ENCODE data around the gene ADAM15. TPM values are rescaled to one million over a fixed set of nuclear protein-coding genes. Genes with fewer than 3 reads are reported as not detected.

ADAM15 gene
- total RNA-seq, 2 experiments from 2014 or later = 29.7 to 29.8 TPM

Other genes with a start within 250 kb of the ADAM15 start
- not detected for gene KCNN3, start 181.0 kb upstream of the ADAM15 start, total RNA-seq
- gene PMVK, start 114.6 kb upstream of the ADAM15 start, total RNA-seq = 10 to 100 TPM; 40.9 to 43.8 TPM
- gene PBXIP1, start 95.2 kb upstream of the ADAM15 start, total RNA-seq = 10 to 100 TPM; 44.5 to 48.2 TPM
- 10 to 100 TPM; 40.2 to 43.9 TPM for gene PYGO2, start 89.5 kb upstream of the ADAM15 start, total RNA-seq
- 10 to 100 TPM; 69.6 to 72.4 TPM for gene SHC1, start 80.6 kb upstream of the ADAM15 start, total RNA-seq
- 100 to 1,000 TPM; 151 to 153 TPM for gene CKS1B, start 76.6 kb upstream of the ADAM15 start, total RNA-seq
- 10 to 100 TPM; 39.8 to 45.2 TPM for gene FLAD1, start 68.0 kb upstream of the ADAM15 start, total RNA-seq
- 1 to 10 TPM in 1 of 2 experiments, under 1 TPM in 1; 0.91 to 1.1 TPM for gene LENEP, start 57.7 kb upstream of the ADAM15 start, total RNA-seq
- 10 to 100 TPM; 35.5 to 42.5 TPM for gene ZBTB7B, start 48.5 kb upstream of the ADAM15 start, total RNA-seq
- gene DCST2, start 17.5 kb upstream of the ADAM15 start, total RNA-seq = under 1 TPM; 0.24 to 0.37 TPM
- gene DCST1, start 17.5 kb upstream of the ADAM15 start, total RNA-seq = not detected
- 1 to 10 TPM; 7.8 to 9.7 TPM for gene EFNA4, start 12.4 kb downstream of the ADAM15 start, total RNA-seq
- 1 to 10 TPM; 3.8 to 5.5 TPM for gene EFNA3, start 27.5 kb downstream of the ADAM15 start, total RNA-seq
- gene EFNA1, start 76.6 kb downstream of the ADAM15 start, total RNA-seq = not detected
- gene SLC50A1, start 84.5 kb downstream of the ADAM15 start, total RNA-seq = 10 to 100 TPM; 37.5 to 38.9 TPM
- gene DPM3, start 89.2 kb downstream of the ADAM15 start, total RNA-seq = 10 to 100 TPM; 53.2 to 57.7 TPM
- 100 to 1,000 TPM; 170 to 190 TPM for gene KRTCAP2, start 122.0 kb downstream of the ADAM15 start, total RNA-seq
- gene TRIM46, start 122.5 kb downstream of the ADAM15 start, total RNA-seq = 10 to 100 TPM; 14.6 TPM
- gene THBS3, start 156.6 kb downstream of the ADAM15 start, total RNA-seq = 10 to 100 TPM; 13.4 to 15.0 TPM
- gene MTX1, start 157.4 kb downstream of the ADAM15 start, total RNA-seq = 10 to 100 TPM; 43.0 to 46.3 TPM
- 10 to 100 TPM; 29.3 to 29.7 TPM for gene ENTREP3, start 204.2 kb downstream of the ADAM15 start, total RNA-seq
- gene SCAMP3, start 211.0 kb downstream of the ADAM15 start, total RNA-seq = 10 to 100 TPM; 77.9 to 84.2 TPM
- 100 to 1,000 TPM; 101 to 104 TPM for gene CLK2, start 222.2 kb downstream of the ADAM15 start, total RNA-seq
- gene HCN3, start 226.1 kb downstream of the ADAM15 start, total RNA-seq = 1 to 10 TPM; 4.9 to 5.1 TPM

All from activated CD8-positive, alpha-beta T cell treated with anti-CD3 and anti-CD28 coated beads, Interleukin-2, amount 10 ng/mL, durations not matched to agents 7 days and 5 days (primary cell).